Pancreas (tissue), 10 donors: Measurements from ENCODE around the gene GPR101. TPM values are rescaled to one million over a fixed set of nuclear protein-coding genes. Genes with fewer than 3 reads are reported as not detected.

ENCODE experiments used
- ATAC-seq, 4 donors: fragments of 200-7000 bp; cut with Tn5 transposase; one replicate each; pipeline versions ENCODE4 v1.8.0 to v1.9.1; 2020; ENCODE audit warnings: mild to moderate bottlenecking in 4 of 4, moderate library complexity in 4 of 4
- DNase-seq, 6 donors: peaks; one replicate each; pipeline ENCODE4 v3.0.0-alpha.2; 2020
- FAIRE-seq: peaks from 2 replicates; lab custom pipeline; 2012; peaks lifted over from hg19 to GRCh38; lab: Jason Lieb, UNC
- H3K27ac ChIP-seq, 4 donors: fragments of 200-600 bp; sonication (generic); 1 replicate in 3 of 4; 2 replicates in 1 of 4; pipeline versions ENCODE4 v1.5.0 to v1.8.0; 2020
- H3K27me3 ChIP-seq, 4 donors: fragments of 200-600 bp; one replicate each; pipeline ENCODE4 v1.8.0; 2021
- H3K36me3 ChIP-seq, 3 donors: fragments of 200-600 bp; sonication (generic) in 1 of 3; one replicate each; pipeline versions ENCODE4 v1.5.0 to v1.8.0; 2020 to 2021
- H3K4me1 ChIP-seq, 3 donors: fragments of 200-600 bp; one replicate each; pipeline ENCODE4 v1.8.0; 2021
- H3K4me3 ChIP-seq, 4 donors: fragments of 200-600 bp; sonication (generic) in 2 of 4; one replicate each; pipeline versions ENCODE4 v1.5.0 to v1.8.0; 2020 to 2021
- H3K9me3 ChIP-seq, 4 donors: fragments of 200-600 bp; one replicate each; pipeline ENCODE4 v1.8.0; 2021
- CTCF ChIP-seq, 4 donors: fragments of 200-600 bp; sonication (generic) in 3 of 4; IDR thresholded peaks; one replicate each; pipeline versions ENCODE4 v1.5.0 to v1.8.0; 2021; ENCODE audit warnings: antibody characterized with exemption in 4 of 4
- WGBS, 2 donors: extraction: QIAGEN DNeasy Blood & Tissue Kit; methylation state at CpG; one replicate each; pipeline ENCODE4 v1.1.7; 2013; 5-methylcytosine and 5-hydroxymethylcytosine counted together
- intact Hi-C, 3 donors: fragments of 100-400 bp; cut with DNase I; formaldehyde crosslinking; loops; one replicate each; pipeline versions ENCODE4 v1.11.1 to v1.14.2; 2022
- polyA plus RNA-seq, 2 donors: library from polyadenylated mRNA; stranded (reverse); fragments of 200-250 nt; gene quantifications; one replicate each; pipeline ENCODE4 v1.2.3, GENCODE V29; 2013
- total RNA-seq, 6 donors: library from RNA; stranded (reverse); fragmentation: NEBNext Ultra II Directional in 4 of 6; extraction: Animal tissue kit (Norgen Biotek cat#: 25700) in 4 of 6; gene quantifications; one replicate each; pipeline versions ENCODE4 v1.2.1 to v1.2.4, GENCODE V29; 2021 to 2023
- donor health status: healthy with polysubstance abuse.
- donor health status: DM: no; HTN: no; CAD: no; lungs with moderate emphysema.
- donor health status: DM: no; HTN: no; CAD: no.
- donor health status: control.
- donor health status: control.
- donor health status: Bipolar disorder and iron deficiency.
- donor health status: DM: yes; HTN: yes; CAD: no.
- donor health status: DM: no; HTN: no; CAD: no.
- donor health status: DM: no; HTN: no; CAD: no.
- donor health status: DM: yes; HTN: yes; CAD: no.

The GPR101 gene
- total RNA-seq, result not detected
- polyA plus RNA-seq, result not detected

GRCh38 chrX:137033774-137034507 is at the start of gene GPR101:
Gene GPR101, minus strand, starts transcription at chrX:137033995. Its CDS starts 2,321 bp downstream, at chrX:137031674.
- DNase-seq (peak in 1 of 6 donors; percentile 45), ATAC-seq (peak in 1 of 4 donors; percentile 36), FAIRE-seq (no peak)
- peaks cover 0 to 31% (median 0%) of the 10 kb centered on the region in 4 donors for H3K27me3 ChIP-seq
- H3K9me3 ChIP-seq, result no peaks in the 10 kb centered on the region
- intact Hi-C loops, result no loop called here
- TF ChIP-seq CTCF (IDR thresholded peaks at IDR 0.05), result no peak
- H3K36me3 ChIP-seq, result no peaks in the 10 kb centered on the region
- no peaks in the 10 kb centered on the region for H3K4me1 ChIP-seq
- 1 to 44% methylated on average over 64 to 68 of the region's 68 CpGs for WGBS, 2 donors
- peak within 1 kb of the TSS in 2 of 4 donors; percentile 4 to 22 for H3K4me3 ChIP-seq
- H3K27ac ChIP-seq, result no peak within 1 kb of the TSS

- FAIRE-seq (no peak), ATAC-seq (no peak), DNase-seq (no peak)
- Histone ChIP-seq H3K4me1 (no peaks in the 10 kb centered on the region), H3K4me3 (no peak overlapping the region), H3K9me3 (no peaks in the 10 kb centered on the region), H3K36me3 (no peaks in the 10 kb centered on the region), H3K27ac (no peak overlapping the region), H3K27me3 (no peaks in the 10 kb centered on the region)
- intact Hi-C loops, result no loop called here
- no peak for TF ChIP-seq CTCF (IDR thresholded peaks at IDR 0.05)
- 57 to 61% methylated on average over 2 of the region's 2 CpGs for WGBS, 2 donors
These were observed 47.4 kb upstream of the GPR101 start for GRCh38 chrX:137081239-137081638.

GRCh38 chrX:137072396-137072795 is 38.6 kb upstream of the GPR101 start:
- no peaks in the 10 kb centered on the region for H3K9me3 ChIP-seq
- DNase-seq, result no peak
- no peak for TF ChIP-seq CTCF (IDR thresholded peaks at IDR 0.05)
- intact Hi-C loops, result no loop called here
- ATAC-seq, result no peak
- no peak overlapping the region for H3K27ac ChIP-seq
- H3K36me3 ChIP-seq, result no peaks in the 10 kb centered on the region
- FAIRE-seq, result no peak
- no peak overlapping the region for H3K4me3 ChIP-seq
- 25 to 29% methylated on average over 1 of the region's 1 CpG for WGBS, 2 donors
- H3K4me1 ChIP-seq, result no peaks in the 10 kb centered on the region
- H3K27me3 ChIP-seq, result peaks cover 0 to 17% (median 0%) of the 10 kb centered on the region in 4 donors

GRCh38 chrX:137071596-137071995 is 37.8 kb upstream of the GPR101 start:
- no peaks in the 10 kb centered on the region for H3K36me3 ChIP-seq
- TF ChIP-seq CTCF (IDR thresholded peaks at IDR 0.05), result no peak
- no peaks in the 10 kb centered on the region for H3K9me3 ChIP-seq
- ATAC-seq (no peak), FAIRE-seq (no peak), DNase-seq (no peak)
- intact Hi-C loops, result no loop called here
- H3K27ac ChIP-seq, result no peak overlapping the region
- no peak overlapping the region for H3K4me3 ChIP-seq
- 40 to 43% methylated on average over 2 of the region's 2 CpGs for WGBS, 2 donors
- peaks cover 0 to 17% (median 0%) of the 10 kb centered on the region in 4 donors for H3K27me3 ChIP-seq
- no peaks in the 10 kb centered on the region for H3K4me1 ChIP-seq

- no peaks in the 10 kb centered on the region for H3K4me1 ChIP-seq
- H3K9me3 ChIP-seq, result no peaks in the 10 kb centered on the region
- H3K27ac ChIP-seq, result no peak overlapping the region
- H3K4me3 ChIP-seq, result no peak overlapping the region
- peaks cover 0 to 17% (median 0%) of the 10 kb centered on the region in 4 donors for H3K27me3 ChIP-seq
- 59 to 64% methylated on average over 2 of the region's 2 CpGs for WGBS, 2 donors
- no peaks in the 10 kb centered on the region for H3K36me3 ChIP-seq
- no peak for TF ChIP-seq CTCF (IDR thresholded peaks at IDR 0.05)
- DNase-seq, result no peak
- FAIRE-seq, result no peak
- ATAC-seq, result no peak
- intact Hi-C loops, result no loop called here
These were observed 33.4 kb upstream of the GPR101 start for GRCh38 chrX:137067147-137067546.
